ENCODE results near the gene OR2AT4.

OR2AT4 gene

GRCh38 chr11:75133976-75134375 is 37.3 kb upstream of the OR2AT4 start:
- TF ChIP-seq, protein P1, sequence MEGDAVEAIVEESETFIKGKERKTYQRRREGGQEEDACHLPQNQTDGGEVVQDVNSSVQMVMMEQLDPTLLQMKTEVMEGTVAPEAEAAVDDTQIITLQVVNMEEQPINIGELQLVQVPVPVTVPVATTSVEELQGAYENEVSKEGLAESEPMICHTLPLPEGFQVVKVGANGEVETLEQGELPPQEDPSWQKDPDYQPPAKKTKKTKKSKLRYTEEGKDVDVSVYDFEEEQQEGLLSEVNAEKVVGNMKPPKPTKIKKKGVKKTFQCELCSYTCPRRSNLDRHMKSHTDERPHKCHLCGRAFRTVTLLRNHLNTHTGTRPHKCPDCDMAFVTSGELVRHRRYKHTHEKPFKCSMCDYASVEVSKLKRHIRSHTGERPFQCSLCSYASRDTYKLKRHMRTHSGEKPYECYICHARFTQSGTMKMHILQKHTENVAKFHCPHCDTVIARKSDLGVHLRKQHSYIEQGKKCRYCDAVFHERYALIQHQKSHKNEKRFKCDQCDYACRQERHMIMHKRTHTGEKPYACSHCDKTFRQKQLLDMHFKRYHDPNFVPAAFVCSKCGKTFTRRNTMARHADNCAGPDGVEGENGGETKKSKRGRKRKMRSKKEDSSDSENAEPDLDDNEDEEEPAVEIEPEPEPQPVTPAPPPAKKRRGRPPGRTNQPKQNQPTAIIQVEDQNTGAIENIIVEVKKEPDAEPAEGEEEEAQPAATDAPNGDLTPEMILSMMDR (IDR thresholded peaks at IDR 0.05) = no peak
- peaks cover 0 to 31% of the 10 kb centered on the region in 2 donors for H3K27me3 ChIP-seq
- intact Hi-C loops (cut with DNase I; ENCODE audit: low total_unique reads) = no loop called here
- H3K36me3 ChIP-seq = no peaks in the 10 kb centered on the region
- H3K4me1 ChIP-seq = no peaks in the 10 kb centered on the region
- no peaks in the 10 kb centered on the region for H3K9me3 ChIP-seq
- no peak overlapping the region for H3K4me3 ChIP-seq
- no peak overlapping the region for H3K27ac ChIP-seq
- no peak for DNase-seq

DNA sequence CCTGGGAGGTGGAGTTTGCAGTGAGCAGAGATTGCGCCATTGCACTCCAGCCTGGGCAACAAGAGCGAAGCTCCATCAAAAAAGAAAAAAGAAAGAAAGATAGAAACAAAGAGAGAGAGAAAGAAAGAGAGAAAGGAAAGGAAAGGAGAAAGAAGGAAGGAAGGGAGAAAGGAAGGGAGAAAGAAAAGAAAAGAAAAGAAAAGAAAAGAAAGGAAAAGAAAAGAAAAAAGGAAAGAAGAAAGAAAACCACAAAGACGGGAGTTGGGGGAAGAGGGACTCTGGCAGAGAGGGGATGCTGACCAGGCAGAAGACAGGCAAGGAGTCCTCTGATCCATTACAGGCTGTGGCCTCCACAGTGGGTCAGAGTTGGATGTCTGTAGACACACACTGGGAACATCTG is 35.4 kb upstream of the OR2AT4 start:
- H3K27me3 ChIP-seq = peaks cover 0 to 30% of the 10 kb centered on the region in 2 donors
- intact Hi-C loops (cut with DNase I; ENCODE audit: low total_unique reads) = no loop called here
- no peaks in the 10 kb centered on the region for H3K36me3 ChIP-seq
- no peak overlapping the region for H3K27ac ChIP-seq
- no peaks in the 10 kb centered on the region for H3K4me1 ChIP-seq
- TF ChIP-seq, protein P1 (IDR thresholded peaks at IDR 0.05) = no peak
- H3K4me3 ChIP-seq = no peak overlapping the region
- no peaks in the 10 kb centered on the region for H3K9me3 ChIP-seq
- DNase-seq = no peak

DNA sequence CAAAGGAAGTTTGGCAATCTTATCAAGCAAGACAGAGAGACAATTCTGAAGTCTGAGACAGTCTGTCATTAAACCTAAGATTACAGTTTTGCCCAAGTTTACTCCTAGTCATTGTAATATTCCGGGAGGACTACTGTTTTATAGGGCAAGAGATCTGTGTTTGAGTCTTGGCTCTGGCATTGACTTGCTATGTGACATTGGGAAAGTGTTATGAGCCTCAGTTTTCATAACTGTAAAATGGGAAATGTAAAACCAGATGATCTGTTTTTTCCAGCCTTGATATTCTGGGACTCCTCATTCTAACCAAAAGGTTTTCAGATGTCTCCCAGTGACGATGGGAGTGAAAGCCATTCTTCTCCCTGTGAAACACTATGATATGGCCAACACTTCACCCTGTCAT is 29.9 kb upstream of the OR2AT4 start:
- TF ChIP-seq, protein P1 (IDR thresholded peaks at IDR 0.05) = no peak
- intact Hi-C loops (cut with DNase I; ENCODE audit: low total_unique reads) = no loop called here
- H3K36me3 ChIP-seq = no peaks in the 10 kb centered on the region
- no peaks in the 10 kb centered on the region for H3K9me3 ChIP-seq
- no peak overlapping the region for H3K27ac ChIP-seq
- no peak overlapping the region for H3K4me3 ChIP-seq
- no peak for DNase-seq
- peaks cover 0 to 16% of the 10 kb centered on the region in 2 donors for H3K27me3 ChIP-seq
- no peaks in the 10 kb centered on the region for H3K4me1 ChIP-seq

- H3K9me3 ChIP-seq = peaks cover 0 to 24% (median 6%) of the 10 kb centered on the region in 3 donors
- DNase-seq = no peak
- no peaks in the 10 kb centered on the region for H3K36me3 ChIP-seq
- H3K4me1 ChIP-seq = no peaks in the 10 kb centered on the region
- H3K4me3 ChIP-seq = no peak overlapping the region
- H3K27me3 ChIP-seq = no peaks in the 10 kb centered on the region
- TF ChIP-seq, protein P1 (IDR thresholded peaks at IDR 0.05) = no peak
- intact Hi-C loops (cut with DNase I; ENCODE audit: low total_unique reads) = no loop called here
- H3K27ac ChIP-seq = no peak overlapping the region
Measured at GRCh38 chr11:75118577-75118976, 21.9 kb upstream of the OR2AT4 start.

GRCh38 chr11:75114465-75114864 is 17.8 kb upstream of the OR2AT4 start:
- TF ChIP-seq, protein P1 (IDR thresholded peaks at IDR 0.05) = no peak
- Histone ChIP-seq H3K4me3 (no peak overlapping the region), H3K27me3 (no peaks in the 10 kb centered on the region), H3K9me3 (peaks cover 0 to 29% (median 6%) of the 10 kb centered on the region in 3 donors), H3K27ac (no peak overlapping the region), H3K36me3 (no peaks in the 10 kb centered on the region), H3K4me1 (no peaks in the 10 kb centered on the region)
- intact Hi-C loops (cut with DNase I; ENCODE audit: low total_unique reads) = no loop called here
- no peak for DNase-seq

DNA sequence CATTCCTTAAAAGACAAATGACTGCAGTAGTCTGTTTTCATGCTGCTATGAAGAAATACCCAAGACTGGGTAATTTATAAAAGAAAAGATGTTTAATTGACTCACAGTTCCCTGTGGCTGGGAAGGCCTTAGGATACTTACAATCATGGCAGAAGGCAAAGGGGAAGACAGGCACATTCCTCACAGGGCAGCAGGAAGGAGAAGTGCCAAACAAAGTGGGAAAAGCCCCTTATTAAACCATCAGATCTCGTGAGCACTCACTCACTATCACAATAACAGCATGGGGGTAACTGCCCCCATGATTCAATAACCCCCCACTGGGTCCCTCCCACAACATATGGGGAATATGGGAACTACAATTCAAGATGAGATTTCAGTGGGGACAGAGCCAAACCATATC is 16.4 kb upstream of the OR2AT4 start:
- no peak for DNase-seq
- Histone ChIP-seq H3K4me1 (no peaks in the 10 kb centered on the region), H3K4me3 (no peak overlapping the region), H3K27me3 (no peaks in the 10 kb centered on the region), H3K27ac (no peak overlapping the region), H3K9me3 (peaks cover 0 to 17% (median 0%) of the 10 kb centered on the region in 3 donors), H3K36me3 (no peaks in the 10 kb centered on the region)
- TF ChIP-seq, protein P1 (IDR thresholded peaks at IDR 0.05) = no peak
- intact Hi-C loops (cut with DNase I; ENCODE audit: low total_unique reads) = no loop called here
